Stimulated activated CD4-positive, alpha-beta T cell treated with anti-CD3 and anti-CD28 coated beads, TNF-alpha, amount 100 ng/mL, for 24 hours (primary cell): ENCODE data around the gene TRAPPC2.
"Not testable (repeated sequence)": the region's sequence is repeated elsewhere in the genome, so short reads cannot be mapped to it uniquely, and the experiment has no call there.

ENCODE experiments used
- DNase-seq, 3 experiments: peaks; one replicate each; pipeline ENCODE4 v3.0.0-alpha.2; 2020; ENCODE audit warnings: low read depth in 3 of 3

Gene TRAPPC2

DNA sequence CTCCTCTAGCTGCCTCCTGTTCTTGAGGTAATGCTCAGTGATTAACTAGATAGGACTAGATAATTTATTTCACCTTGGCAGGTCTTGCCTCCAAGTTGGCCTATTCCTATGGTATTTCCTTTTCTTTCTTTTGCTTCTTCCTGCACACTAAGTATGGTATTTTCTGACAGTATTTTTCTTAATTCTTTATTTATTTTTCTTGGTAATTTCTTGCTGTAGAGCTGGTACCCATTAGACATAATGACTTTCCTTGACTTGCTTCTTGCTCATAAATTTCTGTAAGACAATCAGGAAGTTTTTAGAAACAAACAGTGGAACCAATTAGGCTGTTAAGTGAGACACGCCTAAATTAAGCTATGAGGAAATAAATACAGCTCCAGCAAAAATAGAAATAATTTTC is 36.0 kb downstream of the TRAPPC2 start:
- no peak for DNase-seq

GRCh38 chrX:13697976-13698375 is 36.4 kb downstream of the TRAPPC2 start:
- DNase-seq = no peak

DNA sequence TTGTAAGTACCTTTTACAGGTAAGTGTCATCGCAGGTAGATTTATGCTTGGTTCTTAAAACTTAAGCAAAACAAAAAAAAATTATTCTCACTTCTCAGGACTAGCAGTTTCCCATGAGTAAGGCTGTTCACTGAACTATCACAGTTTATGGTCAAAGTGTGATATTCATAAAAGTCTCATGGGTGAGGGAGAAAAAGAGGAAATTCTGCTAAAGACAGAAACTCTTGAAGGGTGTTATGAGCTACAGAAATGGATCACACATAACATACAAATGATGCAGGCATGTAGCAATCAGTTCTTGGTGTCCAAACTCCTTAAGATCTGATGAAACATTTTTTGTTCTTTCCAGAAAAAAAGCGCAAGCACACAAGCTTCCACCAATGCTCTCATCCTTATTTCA is 37.0 kb downstream of the TRAPPC2 start:
- DNase-seq = no peak

DNA sequence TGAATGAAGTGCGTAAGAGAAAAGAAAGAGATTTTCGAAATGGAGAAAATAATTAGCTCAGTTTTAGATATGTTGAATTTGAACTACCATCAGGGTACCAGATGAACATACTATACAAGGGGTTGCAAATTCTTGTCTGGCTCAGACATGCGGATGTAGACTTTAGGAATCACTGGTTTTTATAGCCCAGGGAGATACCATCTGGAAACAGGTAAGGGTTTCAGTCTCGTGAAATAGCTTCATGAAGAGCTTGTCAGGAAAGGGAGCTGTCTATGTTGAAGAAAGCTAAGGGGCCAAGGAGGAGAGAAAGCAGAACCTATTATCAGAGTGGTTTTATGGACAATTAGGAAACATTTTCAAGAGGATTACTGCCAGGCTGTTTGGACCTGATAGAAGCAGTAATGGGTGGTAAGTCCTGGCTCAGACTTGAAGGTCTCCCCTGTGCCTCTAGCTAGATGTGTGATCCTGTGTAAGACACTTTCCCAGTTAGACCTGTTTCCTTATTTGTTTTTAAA is 38.8 kb downstream of the TRAPPC2 start:
- no peak for DNase-seq

- no peak for DNase-seq
Observed at GRCh38 chrX:13694983-13695382, 39.4 kb downstream of the TRAPPC2 start.

- DNase-seq = no peak
Observed at GRCh38 chrX:13694359-13694758, 40.1 kb downstream of the TRAPPC2 start.

DNA sequence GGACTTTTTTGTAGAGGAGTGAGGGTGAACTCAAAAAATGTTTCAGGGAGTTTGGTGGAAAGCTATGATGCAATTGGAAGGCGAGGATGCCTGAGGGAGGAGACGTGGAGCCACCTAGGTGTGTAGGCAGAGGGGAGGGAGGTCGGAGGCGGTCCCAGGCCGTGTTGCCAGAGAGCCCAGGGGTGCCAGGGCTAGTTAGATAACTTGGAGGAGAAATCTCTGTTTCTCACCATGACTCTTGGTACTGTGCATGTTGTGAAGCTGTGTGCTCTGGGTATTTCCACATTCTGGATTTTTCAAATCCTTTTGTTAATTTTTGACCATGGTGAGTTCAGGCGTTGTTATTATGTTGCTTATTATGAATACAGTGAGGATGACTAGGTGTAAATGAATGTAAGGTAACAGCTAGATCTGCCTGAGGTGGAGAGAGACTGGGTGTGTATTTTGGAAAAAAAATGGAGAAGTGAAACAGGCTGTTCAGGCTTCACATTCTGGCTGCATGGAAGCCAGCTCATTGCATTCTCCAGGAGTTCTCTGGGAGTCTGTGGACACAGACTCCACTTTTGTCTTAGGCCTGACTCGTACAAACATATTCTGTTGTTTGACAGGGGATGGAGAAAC is 41.0 kb downstream of the TRAPPC2 start:
- DNase-seq = no peak

GRCh38 chrX:13692771-13693231 is 41.6 kb downstream of the TRAPPC2 start:
- no peak for DNase-seq

DNA sequence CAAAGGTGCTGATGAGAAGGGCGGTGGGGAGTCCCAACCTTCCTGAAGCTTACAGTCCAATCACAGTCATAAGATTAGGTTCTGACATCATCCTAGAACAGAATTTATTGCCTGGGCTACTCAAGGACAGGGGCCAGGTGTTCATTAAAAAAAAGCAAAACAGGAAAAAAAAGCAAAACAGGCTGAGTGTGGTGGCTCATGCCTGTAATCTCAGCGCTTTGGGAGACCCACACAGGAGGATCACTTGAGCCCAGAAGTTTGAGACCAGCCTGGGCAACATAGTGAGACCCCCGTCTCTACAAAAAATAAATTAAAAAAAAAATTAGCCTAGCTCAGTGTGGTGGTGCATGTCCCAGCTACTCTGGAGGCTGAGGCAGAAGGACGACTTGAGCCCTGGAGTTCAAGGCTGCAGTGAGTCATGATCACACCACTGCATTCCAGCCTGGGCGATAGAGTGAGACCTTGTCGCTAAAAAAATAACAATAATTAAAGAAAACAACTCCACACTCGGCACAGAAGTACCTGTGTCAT is 42.5 kb downstream of the TRAPPC2 start:
- DNase-seq = no peak

DNA sequence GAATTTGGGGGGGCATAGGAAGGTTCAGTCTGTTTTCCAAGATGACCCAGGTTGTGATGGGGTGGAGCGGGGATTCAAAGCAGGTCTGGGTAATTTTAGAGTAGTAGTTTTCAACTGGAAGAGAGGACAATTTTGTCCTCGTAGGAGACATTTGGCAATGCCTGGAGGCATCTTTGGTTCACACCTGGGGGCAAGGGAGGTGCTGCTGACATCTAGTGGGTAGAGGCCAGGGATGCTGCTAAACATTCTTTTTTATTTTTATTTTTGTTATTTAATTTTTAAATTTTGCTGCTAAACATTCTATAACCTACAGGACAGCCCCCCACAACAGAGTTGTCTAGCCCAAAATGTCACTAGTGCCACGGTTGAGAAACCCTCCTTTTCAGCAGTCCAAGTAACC is 43.6 kb downstream of the TRAPPC2 start:
- no peak for DNase-seq

- no peak for DNase-seq
Observed at GRCh38 chrX:13689741-13690211, 44.6 kb downstream of the TRAPPC2 start.

GRCh38 chrX:13688958-13689740 is 45.3 kb downstream of the TRAPPC2 start, which contains the start of gene RAB9A:
RAB9A (plus strand) TSS chrX:13689128; CDS start chrX:13708747, 19,619 bp downstream.
- DNase-seq = peak; percentile 59 to 82 (median 67)

DNA sequence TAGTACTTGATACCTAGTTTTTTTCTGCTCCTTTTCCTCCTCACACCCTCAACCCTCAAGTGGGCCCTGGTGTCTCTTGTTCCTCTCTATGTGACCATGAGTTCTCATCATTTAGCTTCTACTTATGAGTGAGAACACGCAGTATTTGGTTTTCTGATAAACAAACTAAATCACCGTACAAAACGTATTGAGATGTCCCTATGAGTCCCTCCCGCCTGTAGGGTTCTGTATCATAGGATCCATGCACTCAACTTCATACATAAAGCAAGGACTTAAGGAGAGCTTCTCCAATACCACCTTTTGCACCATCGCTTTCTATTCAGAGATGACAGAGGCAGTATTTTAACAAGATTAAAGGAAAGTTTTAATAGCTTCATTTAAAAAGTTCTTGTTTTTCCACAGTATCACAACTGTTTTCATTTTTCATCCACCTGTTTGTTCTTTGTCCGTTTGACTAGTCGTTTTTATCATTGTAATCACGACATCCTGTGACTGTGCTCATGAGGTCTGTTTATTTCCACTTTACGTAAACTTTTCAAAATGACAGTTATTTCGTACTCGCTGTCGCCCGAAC is 45.9 kb downstream of the TRAPPC2 start:
- DNase-seq = no peak

- DNase-seq = no peak
Observed at GRCh38 chrX:13687203-13687602, 47.2 kb downstream of the TRAPPC2 start.

DNA sequence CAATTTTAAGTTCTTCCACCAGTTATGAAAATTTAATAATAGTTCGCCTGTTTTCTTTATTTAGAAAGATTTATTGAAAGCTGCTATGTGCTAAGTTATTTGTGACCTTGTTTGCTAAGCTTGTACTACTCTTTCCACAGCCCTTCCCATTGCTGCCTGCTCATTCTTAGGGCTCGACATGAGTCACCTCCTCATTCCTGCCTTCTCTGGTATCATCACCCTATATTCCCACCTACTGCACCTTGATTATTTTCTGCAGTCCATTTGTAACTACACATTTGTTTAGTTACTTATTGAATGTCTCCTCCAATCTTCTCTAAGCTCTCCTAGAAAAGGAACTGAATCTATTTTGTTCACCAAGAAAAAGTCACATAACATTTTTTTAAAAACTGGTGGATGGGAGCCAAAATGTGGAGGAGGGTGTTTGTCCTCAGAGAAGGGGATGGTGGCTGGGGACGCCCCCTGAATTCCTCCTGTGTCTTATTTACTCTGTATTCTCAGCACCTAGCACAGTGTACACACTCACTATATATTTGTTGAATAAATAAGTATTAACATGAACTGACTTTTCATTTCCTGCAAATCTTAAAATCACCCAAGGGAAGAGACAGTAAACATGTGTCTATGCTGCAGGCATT is 49.2 kb downstream of the TRAPPC2 start:
- no peak for DNase-seq

DNA sequence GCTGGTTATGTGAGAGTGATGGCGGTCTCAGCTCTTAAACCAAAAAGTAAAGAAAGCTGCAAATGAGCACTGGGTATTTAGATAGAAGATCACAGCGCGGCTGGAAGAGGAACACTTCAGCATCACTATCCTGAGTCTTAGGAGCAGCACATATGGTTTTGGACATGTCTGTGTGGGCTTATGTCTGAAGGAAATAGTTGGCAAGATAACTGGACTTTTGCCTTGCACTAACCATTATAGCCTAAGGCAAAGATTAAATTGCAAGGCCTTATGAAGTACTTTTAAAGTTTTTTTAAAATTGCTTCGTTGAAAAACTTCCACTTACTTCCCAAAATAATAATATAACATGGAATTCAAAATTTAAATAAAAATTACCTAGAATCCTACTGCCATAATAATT is 50.1 kb downstream of the TRAPPC2 start:
- no peak for DNase-seq

DNA sequence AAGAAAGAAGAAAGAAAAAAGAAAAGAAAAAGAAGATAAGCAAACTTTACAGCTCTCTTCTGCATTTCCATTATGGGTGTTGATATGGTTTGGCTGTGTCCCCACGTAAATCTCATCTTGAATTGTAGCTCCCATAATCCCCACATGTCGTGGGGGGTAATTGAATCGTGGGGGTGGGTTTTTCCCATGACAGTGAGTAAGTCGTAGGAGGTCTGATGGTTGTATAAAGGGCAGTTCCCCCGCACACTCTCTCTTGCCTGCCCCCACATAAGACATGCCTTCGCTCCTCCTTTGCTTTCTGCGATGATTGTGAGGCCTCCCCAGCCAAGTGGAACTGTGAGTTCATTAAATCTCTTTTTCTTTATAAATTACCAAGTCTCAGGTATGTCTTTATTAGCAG is 52.8 kb downstream of the TRAPPC2 start:
- DNase-seq = no peak

GRCh38 chrX:13679700-13680099 is 54.7 kb downstream of the TRAPPC2 start:
- not testable (repeated sequence) for DNase-seq

- no peak for DNase-seq
Observed at GRCh38 chrX:13676885-13677284, 57.5 kb downstream of the TRAPPC2 start.

- DNase-seq = no peak
Observed at GRCh38 chrX:13673016-13673415, 61.4 kb downstream of the TRAPPC2 start.

- no peak for DNase-seq
Observed at GRCh38 chrX:13670197-13670596, 64.2 kb downstream of the TRAPPC2 start.

- DNase-seq = not testable (repeated sequence)
Observed at GRCh38 chrX:13669755-13670154, 64.7 kb downstream of the TRAPPC2 start.
